ENCODE results near the gene HNRNPUL1.

HNRNPUL1 gene

DNA sequence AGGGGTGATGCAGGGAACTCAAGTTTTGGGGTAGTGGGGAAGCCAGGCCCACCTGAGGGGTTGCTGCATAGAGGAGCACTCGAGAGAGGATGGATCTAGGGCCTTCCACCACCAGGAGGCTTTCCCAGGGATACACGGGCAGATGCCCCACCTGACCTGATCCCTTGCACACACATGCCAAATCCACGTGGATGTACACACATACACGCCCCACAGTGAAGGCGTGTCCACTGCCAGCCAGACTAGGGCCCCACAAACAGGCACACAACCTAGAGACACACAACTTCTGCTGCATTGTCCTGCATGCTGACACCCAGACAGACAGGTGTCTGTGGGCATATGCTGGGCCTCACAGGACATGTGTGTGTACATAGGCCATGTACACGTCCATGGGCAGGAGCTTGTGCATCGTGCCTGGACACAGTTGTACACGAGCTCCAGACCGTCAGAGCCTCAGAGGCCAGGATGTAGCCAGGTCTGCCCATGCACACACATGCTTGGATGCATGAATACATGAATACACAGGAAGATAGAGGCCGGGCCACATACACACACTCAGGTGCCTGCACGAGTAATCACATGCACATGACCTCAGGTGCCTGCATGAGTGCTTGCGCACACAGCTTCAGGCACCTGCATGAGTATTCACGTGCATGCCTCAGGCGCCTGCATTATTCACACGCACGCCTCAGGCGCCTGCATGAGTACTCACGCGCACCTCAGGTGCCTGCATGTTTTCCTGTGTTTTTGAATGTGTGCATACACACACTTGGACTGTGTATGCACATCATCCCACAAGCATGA is 54.7 kb downstream of the HNRNPUL1 start:
- H3K79me2 ChIP-seq (ENCODE audit: low read length), result peaks cover 18% of the 10 kb centered on the region
- H3K4me2 ChIP-seq (ENCODE audit: low read depth, low read length), result no peak overlapping the region
- no peak overlapping the region for H2AFZ ChIP-seq (ENCODE audit: low read length)
- no peaks in the 10 kb centered on the region for H3F3A ChIP-seq (ENCODE audit: insufficient read depth, low read length)
- DNase-seq, result no peak
- no peaks in the 10 kb centered on the region; the same call in 1 of the 2 replicates for H3K36me3 ChIP-seq (replicated peaks; ENCODE audit: insufficient read depth, low read length)
- no peak overlapping the region for H3K27ac ChIP-seq (ENCODE audit: low read length)
- H3K4me3 ChIP-seq (ENCODE audit: low read length), result no peak overlapping the region
- no peaks in the 10 kb centered on the region for H3K9me3 ChIP-seq (replicated peaks; ENCODE audit: insufficient read depth, low read length)
- no peak for TF ChIP-seq EZH2phosphoT487 (IDR thresholded peaks at IDR 0.05; ENCODE audit: low read length)
- no peak for TF ChIP-seq EZH2 (optimal IDR thresholded peaks at IDR 0.05; ENCODE audit: low read depth, low read length)
- TF ChIP-seq, protein P1, sequence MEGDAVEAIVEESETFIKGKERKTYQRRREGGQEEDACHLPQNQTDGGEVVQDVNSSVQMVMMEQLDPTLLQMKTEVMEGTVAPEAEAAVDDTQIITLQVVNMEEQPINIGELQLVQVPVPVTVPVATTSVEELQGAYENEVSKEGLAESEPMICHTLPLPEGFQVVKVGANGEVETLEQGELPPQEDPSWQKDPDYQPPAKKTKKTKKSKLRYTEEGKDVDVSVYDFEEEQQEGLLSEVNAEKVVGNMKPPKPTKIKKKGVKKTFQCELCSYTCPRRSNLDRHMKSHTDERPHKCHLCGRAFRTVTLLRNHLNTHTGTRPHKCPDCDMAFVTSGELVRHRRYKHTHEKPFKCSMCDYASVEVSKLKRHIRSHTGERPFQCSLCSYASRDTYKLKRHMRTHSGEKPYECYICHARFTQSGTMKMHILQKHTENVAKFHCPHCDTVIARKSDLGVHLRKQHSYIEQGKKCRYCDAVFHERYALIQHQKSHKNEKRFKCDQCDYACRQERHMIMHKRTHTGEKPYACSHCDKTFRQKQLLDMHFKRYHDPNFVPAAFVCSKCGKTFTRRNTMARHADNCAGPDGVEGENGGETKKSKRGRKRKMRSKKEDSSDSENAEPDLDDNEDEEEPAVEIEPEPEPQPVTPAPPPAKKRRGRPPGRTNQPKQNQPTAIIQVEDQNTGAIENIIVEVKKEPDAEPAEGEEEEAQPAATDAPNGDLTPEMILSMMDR (IDR thresholded peaks at IDR 0.05; ENCODE audit: low read length), result no peak
- no peaks in the 10 kb centered on the region for H4K20me1 ChIP-seq (ENCODE audit: insufficient read depth, low read length)
- H3K4me1 ChIP-seq (ENCODE audit: low read length), result no peaks in the 10 kb centered on the region
- H3K9me2 ChIP-seq (replicated peaks; ENCODE audit: insufficient read depth, low read length), result no peaks in the 10 kb centered on the region
- no peaks in the 10 kb centered on the region for H3K27me3 ChIP-seq (replicated peaks; ENCODE audit: insufficient read depth, low read length)
- H3K9ac ChIP-seq (ENCODE audit: low read length), result no peak overlapping the region

DNA sequence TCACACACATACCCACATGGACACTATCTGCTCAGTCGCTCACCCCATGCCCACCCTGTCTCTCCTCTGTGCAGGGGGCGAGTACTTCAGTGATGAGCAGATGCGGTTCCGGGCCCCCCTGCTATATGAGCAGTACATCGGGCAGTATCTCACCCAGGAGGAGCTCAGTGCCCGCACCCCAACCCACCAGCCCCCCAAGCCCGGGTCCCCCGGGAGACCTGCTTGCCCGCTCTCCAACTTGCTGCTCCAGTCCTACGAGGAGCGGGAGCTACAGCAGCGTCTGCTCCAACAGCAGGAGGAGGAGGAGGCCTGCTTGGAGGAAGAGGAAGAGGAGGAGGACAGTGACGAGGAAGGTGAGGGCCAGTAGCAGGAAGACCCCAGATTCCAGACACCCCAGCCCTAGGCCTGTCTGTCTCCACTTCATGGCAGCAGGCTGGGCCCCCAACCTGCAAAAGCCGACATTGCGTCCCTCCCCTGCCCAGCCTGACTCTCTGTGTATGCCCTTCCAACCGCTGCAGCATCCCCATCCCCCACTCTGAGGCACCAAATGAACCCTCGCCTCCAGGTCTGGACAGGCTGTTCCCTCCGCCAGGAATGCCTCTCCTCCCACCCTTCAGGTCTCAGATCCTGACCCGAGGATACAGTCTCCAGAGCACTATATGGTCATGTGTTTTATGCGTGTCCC is 55.5 kb downstream of the HNRNPUL1 start:
- no peaks in the 10 kb centered on the region; the same call in 1 of the 2 replicates for H3K36me3 ChIP-seq (replicated peaks; ENCODE audit: insufficient read depth, low read length)
- H3K9me3 ChIP-seq (replicated peaks; ENCODE audit: insufficient read depth, low read length), result no peaks in the 10 kb centered on the region
- H3K79me2 ChIP-seq (ENCODE audit: low read length), result peaks cover 10% of the 10 kb centered on the region
- H2AFZ ChIP-seq (ENCODE audit: low read length), result no peak overlapping the region
- no peaks in the 10 kb centered on the region for H4K20me1 ChIP-seq (ENCODE audit: insufficient read depth, low read length)
- no peak overlapping the region for H3K4me3 ChIP-seq (ENCODE audit: low read length)
- H3K9me2 ChIP-seq (replicated peaks; ENCODE audit: insufficient read depth, low read length), result no peaks in the 10 kb centered on the region
- H3F3A ChIP-seq (ENCODE audit: insufficient read depth, low read length), result 0 out of 2 replicates have a peak, but pooled peaks cover 4% of the 10 kb centered on the region
- H3K27ac ChIP-seq (ENCODE audit: low read length), result no peak overlapping the region
- H3K4me1 ChIP-seq (ENCODE audit: low read length), result no peaks in the 10 kb centered on the region
- H3K27me3 ChIP-seq (replicated peaks; ENCODE audit: insufficient read depth, low read length), result no peaks in the 10 kb centered on the region
- H3K4me2 ChIP-seq (ENCODE audit: low read depth, low read length), result no peak overlapping the region
- no peak overlapping the region for H3K9ac ChIP-seq (ENCODE audit: low read length)
- DNase-seq, result no peak
- TF ChIP-seq, protein P1 (IDR thresholded peaks at IDR 0.05; ENCODE audit: low read length), result no peak
- TF ChIP-seq EZH2phosphoT487 (IDR thresholded peaks at IDR 0.05; ENCODE audit: low read length), result no peak
- TF ChIP-seq EZH2 (optimal IDR thresholded peaks at IDR 0.05; ENCODE audit: low read depth, low read length), result no peak

DNA sequence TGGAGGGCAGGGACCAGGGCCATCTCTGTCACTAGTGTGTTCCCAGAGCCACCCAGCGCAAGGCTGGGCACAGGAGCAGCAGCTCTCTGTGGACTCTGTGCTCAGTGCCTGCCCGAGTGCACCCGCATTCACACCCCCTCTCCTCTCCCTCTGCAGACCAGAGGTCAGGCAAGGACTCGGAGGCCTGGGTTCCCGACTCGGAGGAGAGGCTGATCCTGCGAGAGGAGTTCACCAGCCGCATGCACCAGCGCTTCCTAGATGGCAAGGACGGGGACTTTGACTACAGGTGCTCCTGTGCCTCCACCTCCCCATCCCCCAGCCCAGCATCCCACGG is 56.0 kb downstream of the HNRNPUL1 start:
- no peak for DNase-seq
- no peak overlapping the region for H2AFZ ChIP-seq (ENCODE audit: low read length)
- H3K4me2 ChIP-seq (ENCODE audit: low read depth, low read length), result no peak overlapping the region
- no peak overlapping the region for H3K9ac ChIP-seq (ENCODE audit: low read length)
- peaks cover 9% of the 10 kb centered on the region for H3K79me2 ChIP-seq (ENCODE audit: low read length)
- H3K36me3 ChIP-seq (replicated peaks; ENCODE audit: insufficient read depth, low read length), result no peaks in the 10 kb centered on the region
- 0 out of 2 replicates have a peak, but pooled peaks cover 8% of the 10 kb centered on the region for H3F3A ChIP-seq (ENCODE audit: insufficient read depth, low read length)
- no peak overlapping the region for H3K27ac ChIP-seq (ENCODE audit: low read length)
- no peaks in the 10 kb centered on the region for H3K9me2 ChIP-seq (replicated peaks; ENCODE audit: insufficient read depth, low read length)
- no peaks in the 10 kb centered on the region for H4K20me1 ChIP-seq (ENCODE audit: insufficient read depth, low read length)
- H3K4me3 ChIP-seq (ENCODE audit: low read length), result no peak overlapping the region
- H3K9me3 ChIP-seq (replicated peaks; ENCODE audit: insufficient read depth, low read length), result no peaks in the 10 kb centered on the region
- no peaks in the 10 kb centered on the region for H3K4me1 ChIP-seq (ENCODE audit: low read length)
- TF ChIP-seq, protein P1 (IDR thresholded peaks at IDR 0.05; ENCODE audit: low read length), result no peak
- TF ChIP-seq EZH2phosphoT487 (IDR thresholded peaks at IDR 0.05; ENCODE audit: low read length) (no peak), EZH2 (optimal IDR thresholded peaks at IDR 0.05; ENCODE audit: low read depth, low read length) (no peak)
- no peaks in the 10 kb centered on the region for H3K27me3 ChIP-seq (replicated peaks; ENCODE audit: insufficient read depth, low read length)

All from MM.1S (cell line).